NCI-H1048 (cell line): Measurements from ENCODE around the gene ATP6V1E1.

Experiments used
- DNase-seq: peaks from one replicate; lab custom pipeline; 2025; lab: John Stamatoyannopoulos, UW

The ATP6V1E1 gene

GRCh38 chr22:17633998-17634323, 5.4 kb upstream of the ATP6V1E1 start:
- no peak for DNase-seq

GRCh38 chr22:17633217-17633997, 4.9 kb upstream of the ATP6V1E1 start:
- no peak for DNase-seq

GRCh38 chr22:17631076-17631565, 2.6 kb upstream of the ATP6V1E1 start:
- no peak for DNase-seq

- DNase-seq: no peak
These were observed 1.1 kb upstream of the ATP6V1E1 start for GRCh38 chr22:17629641-17630040.

- no peak for DNase-seq
These were observed 582 bp upstream of the ATP6V1E1 start for GRCh38 chr22:17629173-17629489.

GRCh38 chr22:17627961-17628405, 566 bp downstream of the ATP6V1E1 start:
- no peak for DNase-seq

- no peak for DNase-seq
These were observed 15.3 kb downstream of the ATP6V1E1 start for GRCh38 chr22:17613280-17613679.

GRCh38 chr22:17612057-17612456, 16.5 kb downstream of the ATP6V1E1 start:
- no peak for DNase-seq

- no peak for DNase-seq
These were observed 20.5 kb downstream of the ATP6V1E1 start for GRCh38 chr22:17607891-17608521.

- no peak for DNase-seq
These were observed 22.1 kb downstream of the ATP6V1E1 start for GRCh38 chr22:17606496-17606895.

GRCh38 chr22:17603668-17604067, 24.9 kb downstream of the ATP6V1E1 start:
- no peak for DNase-seq

- no peak for DNase-seq
These were observed 27.5 kb downstream of the ATP6V1E1 start for GRCh38 chr22:17601031-17601430.

GRCh38 chr22:17598318-17598717, 30.2 kb downstream of the ATP6V1E1 start:
- DNase-seq: no peak

GRCh38 chr22:17597217-17597616, 31.3 kb downstream of the ATP6V1E1 start:
- DNase-seq: no peak

GRCh38 chr22:17596226-17596625, 32.3 kb downstream of the ATP6V1E1 start:
- DNase-seq: no peak

GRCh38 chr22:17592201-17592600, 36.3 kb downstream of the ATP6V1E1 start:
- DNase-seq: no peak

GRCh38 chr22:17590586-17590985, 38.0 kb downstream of the ATP6V1E1 start:
- no peak for DNase-seq

GRCh38 chr22:17589810-17590375, 38.7 kb downstream of the ATP6V1E1 start:
- DNase-seq: no peak

GRCh38 chr22:17588606-17589005, 39.9 kb downstream of the ATP6V1E1 start:
- no peak for DNase-seq

- DNase-seq: no peak
These were observed 40.9 kb downstream of the ATP6V1E1 start for GRCh38 chr22:17587629-17588028.

- no peak for DNase-seq
These were observed 41.6 kb downstream of the ATP6V1E1 start for GRCh38 chr22:17586831-17587440.

- DNase-seq: no peak
These were observed 45.4 kb downstream of the ATP6V1E1 start for GRCh38 chr22:17583151-17583550.

- no peak for DNase-seq
These were observed 46.9 kb downstream of the ATP6V1E1 start for GRCh38 chr22:17581631-17582030.
